T47D (cell line): ENCODE results near the gene GGN.

Source experiments
- DNase-seq, 2 experiments: peaks; one replicate each; pipeline versions ENCODE4 v3.0.0 to v3.0.0-alpha.2; 2011 to 2012; ENCODE audit warnings: low read depth in 1 of 2, low spot score in 1 of 2
- JUND ChIP-seq: IDR thresholded peaks from 2 replicates; pipeline ENCODE4 v1.6.1; 2012; ENCODE audit warnings: low read depth
- in situ Hi-C: cut with HindIII; loops from 2 replicates; pipeline ENCODE4 v1.10.0; 2016; ENCODE audit warnings: low sequenced_read_pairs, low pct_unique_long_range_greater_than_20kb

The GGN gene

DNA sequence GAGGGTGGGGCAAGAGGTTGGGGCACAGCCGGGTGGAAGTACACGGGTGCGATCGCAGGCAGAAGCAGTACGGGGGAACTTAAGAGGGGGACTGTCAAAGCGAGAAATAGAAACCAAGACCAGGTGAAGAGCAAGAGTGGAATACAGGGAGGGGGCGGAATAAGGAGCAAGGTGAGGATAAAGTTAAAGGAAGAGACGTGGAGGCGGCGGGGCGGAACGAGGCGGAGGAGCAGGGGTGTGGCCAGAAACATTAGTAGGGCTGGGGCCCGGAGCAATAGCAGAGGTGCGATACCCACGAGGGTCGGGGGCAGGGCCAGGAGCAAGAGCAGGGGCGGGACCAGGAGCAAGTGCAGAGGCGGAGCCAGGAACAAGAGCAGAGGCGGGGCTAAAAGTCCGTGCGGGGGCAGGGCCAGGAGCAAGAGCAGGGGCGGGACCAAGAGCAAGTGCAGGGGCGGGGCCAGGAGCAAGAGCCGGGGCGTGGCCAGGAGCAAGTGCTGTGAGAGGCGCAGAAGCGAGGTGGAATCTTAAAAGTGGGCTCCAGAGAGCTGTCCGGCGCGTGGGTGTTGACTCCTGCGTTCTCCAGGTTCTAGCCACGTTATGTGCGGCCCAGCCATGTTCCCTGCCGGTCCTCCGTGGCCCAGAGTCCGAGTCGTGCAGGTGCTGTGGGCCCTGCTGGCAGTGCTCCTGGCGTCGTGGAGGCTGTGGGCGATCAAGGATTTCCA lies 51.0 kb downstream of the GGN start:
- DNase-seq = peak; percentile 70 to 97
- no peak for TF ChIP-seq JUND
- in situ Hi-C loops = no loop called here

GRCh38 chr19:38335949-38336637 lies 51.7 kb downstream of the GGN start:
- in situ Hi-C loops = no loop called here
- TF ChIP-seq JUND = no peak
- DNase-seq = peak; percentile 75 to 97
